Glomerular endothelial cell (primary cell): ENCODE results near the gene VAV1. TPM values are rescaled to one million over a fixed set of nuclear protein-coding genes. Genes with fewer than 3 reads are reported as not detected.
"Not testable (repeated sequence)": the region's sequence is repeated elsewhere in the genome, so short reads cannot be mapped to it uniquely, and the experiment has no call there.

ENCODE experiments used
- DNase-seq: peaks from one replicate; pipeline ENCODE4 v3.0.0-alpha.2; 2011; ENCODE audit warnings: low read depth, low spot score; ENCODE audit errors: extremely low read depth
- total RNA-seq: library from RNA; depleted of rRNA; stranded (reverse); fragments of >200 nt; gene quantifications from 2 replicates; pipeline ENCODE4 v1.2.3, GENCODE V29; 2015

The VAV1 gene
- total RNA-seq, 1 donor from 2014 or later, result not detected

GRCh38 chr19:6754653-6755463 is 17.6 kb upstream of the VAV1 start:
- DNase-seq, result no peak

- DNase-seq, result no peak
These were observed 11.9 kb upstream of the VAV1 start for GRCh38 chr19:6760606-6761005.

GRCh38 chr19:6761053-6761676 is 11.3 kb upstream of the VAV1 start:
- no peak for DNase-seq

- not testable (repeated sequence) for DNase-seq
These were observed 10.2 kb upstream of the VAV1 start for GRCh38 chr19:6762253-6762797.

- no peak for DNase-seq
These were observed 6.7 kb upstream of the VAV1 start for GRCh38 chr19:6765738-6766356.

GRCh38 chr19:6766357-6767080 is 6.0 kb upstream of the VAV1 start:
- DNase-seq, result no peak

GRCh38 chr19:6767081-6767356 is 5.5 kb upstream of the VAV1 start:
- DNase-seq, result no peak

GRCh38 chr19:6767357-6768235 is 4.9 kb upstream of the VAV1 start, which contains the start of gene SH2D3A:
SH2D3A (minus strand) TSS chr19:6767435; CDS start chr19:6763748, 3,687 bp downstream.
- DNase-seq, result no peak

- DNase-seq, result no peak
These were observed 4.2 kb upstream of the VAV1 start for GRCh38 chr19:6768236-6768785.

GRCh38 chr19:6769006-6769619 is 3.4 kb upstream of the VAV1 start:
- no peak for DNase-seq

GRCh38 chr19:6771648-6772027 is 870 bp upstream of the VAV1 start:
- DNase-seq, result not testable (repeated sequence)

- DNase-seq, result no peak
These were observed 386 bp downstream of the VAV1 start for GRCh38 chr19:6772866-6773322.

GRCh38 chr19:6773323-6773931 is 919 bp downstream of the VAV1 start:
- DNase-seq, result no peak

- no peak for DNase-seq
These were observed 2.6 kb downstream of the VAV1 start for GRCh38 chr19:6774821-6775707.

GRCh38 chr19:6776045-6776444 is 3.5 kb downstream of the VAV1 start:
- DNase-seq, result not testable (repeated sequence)

- no peak for DNase-seq
These were observed 4.5 kb downstream of the VAV1 start for GRCh38 chr19:6776999-6777398.

GRCh38 chr19:6777434-6777833 is 4.9 kb downstream of the VAV1 start:
- no peak for DNase-seq

- no peak for DNase-seq
These were observed 5.9 kb downstream of the VAV1 start for GRCh38 chr19:6778386-6778785.
